ENCODE data around the gene IFT57. TPM values are rescaled to one million over a fixed set of nuclear protein-coding genes. Genes with fewer than 3 reads are reported as not detected.

The IFT57 gene
- total and polyA plus RNA-seq, 9 of the 15 experiments (the other 6 are each of a cell fraction or from before 2014, with no cell fraction given) = 1.5 to 20.1 (median 9.9) TPM

GRCh38 chr3:108125550-108126071 is 96.6 kb downstream of the IFT57 start (continued):
- peak; percentile 83; the same call in 1 of the 2 replicates for TF ChIP-seq ZBTB7A (IDR thresholded peaks at IDR 0.05; ENCODE audit: borderline replicate concordance, control insufficient read depth, low read depth, low read length)
- TF ChIP-seq ZBTB12 (CRISPR knock-in tag; IDR thresholded peaks at IDR 0.05) = no peak
- TF ChIP-seq SOX6 (IDR thresholded peaks at IDR 0.05) = no peak
- TF ChIP-seq ETV5 (CRISPR knock-in tag; IDR thresholded peaks at IDR 0.05; ENCODE audit: low read depth) = no peak
- no peak for TF ChIP-seq MEF2A (IDR thresholded peaks at IDR 0.05; ENCODE audit: control insufficient read depth, low read depth, low read length)
- no peak for TF ChIP-seq DACH1 (IDR thresholded peaks at IDR 0.05; ENCODE audit: partially characterized antibody)
- TF ChIP-seq ZNF239 (CRISPR knock-in tag; IDR thresholded peaks at IDR 0.05) = no peak
- TF ChIP-seq ZNF436 (CRISPR knock-in tag; IDR thresholded peaks at IDR 0.05) = no peak
- peak in 1 of 2 experiments; percentile 30; a peak in 1 of 4 replicates for TF ChIP-seq FOXK2 (conservative IDR thresholded peaks at IDR 0.05 in 1 of 2, IDR thresholded peaks at IDR 0.05 in 1 of 2; ENCODE audit: low read depth in 2 of 2)
- TF ChIP-seq RCOR1 (IDR thresholded peaks at IDR 0.05; ENCODE audit: borderline replicate concordance in 1 of 2, low read depth in 2 of 2, low read length in 2 of 2) = no peak
- no peak for TF ChIP-seq IRF9 (tag; IDR thresholded peaks at IDR 0.05)
- TF ChIP-seq ZFP36 (IDR thresholded peaks at IDR 0.05; ENCODE audit: low read depth, low read length, partially characterized antibody) = no peak
- no peak for TF ChIP-seq SUPT5H (IDR thresholded peaks at IDR 0.05)
- TF ChIP-seq NELFE (IDR thresholded peaks at IDR 0.05; ENCODE audit: insufficient read depth, insufficient read length) = no peak
- no peak for TF ChIP-seq CGGBP1 (CRISPR knock-in tag; IDR thresholded peaks at IDR 0.05)
- no peak for TF ChIP-seq FOSL1 (tag; conservative IDR thresholded peaks at IDR 0.05)
- no peak for TF ChIP-seq ZFP30 (CRISPR knock-in tag; IDR thresholded peaks at IDR 0.05; ENCODE audit: borderline replicate concordance)
- TF ChIP-seq MAFG (tag; conservative IDR thresholded peaks at IDR 0.05) = peak; percentile 21; the same call in 1 of the 2 replicates
- TF ChIP-seq MCM7 (IDR thresholded peaks at IDR 0.05) = no peak
- TF ChIP-seq KDM5B (IDR thresholded peaks at IDR 0.05; ENCODE audit: insufficient replicate concordance, low read depth, low read length) = no peak
- TF ChIP-seq RBM22 (IDR thresholded peaks at IDR 0.05; ENCODE audit: low read depth, low read length, poor library complexity, severe bottlenecking) = no peak
- no peak for TF ChIP-seq BDP1 (IDR thresholded peaks at IDR 0.05; ENCODE audit: insufficient read depth, insufficient read length)
- no peak for TF ChIP-seq CC2D1A (IDR thresholded peaks at IDR 0.05)
- no peak for TF ChIP-seq ZNF197 (CRISPR knock-in tag; IDR thresholded peaks at IDR 0.05; ENCODE audit: low read depth)
- no peak for TF ChIP-seq NBN (IDR thresholded peaks at IDR 0.05; ENCODE audit: low read depth)
- TF ChIP-seq DLX4 (CRISPR knock-in tag; IDR thresholded peaks at IDR 0.05) = no peak
